NT2/D1 (cell line): ENCODE results near the gene KATNB1.
"Not testable (repeated sequence)": the region's sequence is repeated elsewhere in the genome, so short reads cannot be mapped to it uniquely, and the experiment has no call there.

Source experiments
- DNase-seq: peaks from one replicate; pipeline ENCODE4 v3.0.0-alpha.2; 2011; ENCODE audit warnings: low read depth, low spot score
- H3K27me3 ChIP-seq: 2 replicates; pipeline ENCODE4 v1.6.0; 2011; ENCODE audit warnings: mild to moderate bottlenecking; ENCODE audit not compliant: insufficient read length, insufficient read depth
- H3K36me3 ChIP-seq: 2 replicates; pipeline ENCODE4 v1.6.1; 2011; ENCODE audit warnings: mild to moderate bottlenecking, low read length, mixed read lengths; ENCODE audit not compliant: insufficient read depth, insufficient read length
- H3K4me1 ChIP-seq: 2 replicates; pipeline ENCODE4 v1.5.1; 2011; ENCODE audit not compliant: insufficient read depth, insufficient read length
- H3K4me3 ChIP-seq: 2 replicates; pipeline ENCODE4 v1.5.1; 2011; ENCODE audit warnings: low read depth; ENCODE audit not compliant: insufficient read length
- H3K9ac ChIP-seq: 2 replicates; pipeline ENCODE4 v1.6.0; 2011; ENCODE audit warnings: low read depth; ENCODE audit not compliant: insufficient read length
- H3K9me3 ChIP-seq: 2 replicates; pipeline ENCODE4 v1.5.1; 2011; ENCODE audit warnings: mild to moderate bottlenecking, low read length; ENCODE audit not compliant: insufficient read depth
- SUZ12 ChIP-seq: IDR thresholded peaks from 2 replicates; pipeline ENCODE4 v1.6.1; 2011; ENCODE audit not compliant: insufficient read length, insufficient read depth; ENCODE audit errors: extremely low read depth
- YY1 ChIP-seq: IDR thresholded peaks from 2 replicates; pipeline ENCODE4 v1.6.1; 2011; ENCODE audit not compliant: insufficient read length, insufficient read depth
- ZNF274 ChIP-seq: IDR thresholded peaks from 2 replicates; pipeline ENCODE4 v1.6.1; 2011; ENCODE audit warnings: mild to moderate bottlenecking, low read depth, low read length

The KATNB1 gene

DNA sequence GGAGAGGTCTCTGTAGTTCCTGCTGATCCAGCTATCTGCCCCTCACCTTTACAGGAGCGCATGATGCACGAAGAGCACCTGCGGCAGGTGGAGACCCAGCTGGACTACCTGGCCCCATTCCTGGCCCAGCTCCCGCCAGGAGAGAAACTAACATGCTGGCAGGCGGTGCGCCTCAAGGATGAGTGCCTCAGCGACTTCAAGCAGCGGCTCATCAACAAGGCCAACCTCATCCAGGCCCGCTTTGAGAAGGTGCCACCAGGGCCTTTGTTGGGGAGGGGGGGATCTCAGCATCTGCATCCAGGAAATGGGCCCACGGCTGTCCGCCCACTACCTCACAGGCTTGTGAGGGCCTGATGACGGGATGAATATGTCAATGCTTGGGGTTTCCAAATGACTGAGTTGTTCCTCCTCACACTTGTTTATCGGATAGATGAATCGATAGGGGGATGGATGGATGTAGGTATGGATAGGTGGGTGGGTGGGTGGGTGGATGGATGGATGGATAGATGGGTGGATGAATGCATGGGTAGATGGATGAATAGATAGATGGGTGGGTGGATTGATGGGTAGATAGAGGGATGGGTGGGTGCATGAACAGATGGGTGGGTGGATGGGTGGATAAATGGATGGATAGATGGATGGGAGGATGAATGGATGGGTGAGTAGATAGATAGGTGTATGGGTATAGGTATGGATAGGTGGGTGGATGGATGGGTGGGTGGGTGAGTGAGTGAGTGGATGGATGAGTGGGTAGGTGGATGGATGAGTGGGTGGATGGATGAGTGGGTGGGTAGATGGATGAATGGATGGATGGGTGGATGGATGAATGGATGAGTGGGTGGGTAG lies 7.0 kb upstream of the KATNB1 start:
- Histone ChIP-seq H3K4me3 (no peak overlapping the region), H3K9me3 (no peaks in the 10 kb centered on the region), H3K9ac (no peak overlapping the region), H3K4me1 (no peaks in the 10 kb centered on the region), H3K27me3 (no peaks in the 10 kb centered on the region), H3K36me3 (no peaks in the 10 kb centered on the region)
- DNase-seq = no peak
- no peak for TF ChIP-seq YY1
- TF ChIP-seq ZNF274 = no peak
- TF ChIP-seq SUZ12 = no peak

DNA sequence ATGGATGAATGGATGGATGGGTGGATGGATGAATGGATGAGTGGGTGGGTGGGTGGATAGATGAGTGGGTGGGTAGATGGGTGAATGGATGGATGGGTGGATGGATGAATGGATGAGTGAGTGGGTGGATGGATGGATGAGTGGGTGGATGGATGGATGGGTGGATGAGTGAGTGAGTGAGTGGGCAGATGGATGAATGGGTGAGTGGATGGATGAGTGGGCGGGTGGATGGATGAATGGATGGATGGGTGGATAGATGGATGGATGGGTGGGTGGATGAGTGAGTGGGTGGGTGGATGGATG lies 6.4 kb upstream of the KATNB1 start:
- H3K9ac ChIP-seq = no peak overlapping the region
- no peak for TF ChIP-seq SUZ12
- no peak for TF ChIP-seq YY1
- no peak for TF ChIP-seq ZNF274
- no peaks in the 10 kb centered on the region for H3K4me1 ChIP-seq
- no peaks in the 10 kb centered on the region for H3K36me3 ChIP-seq
- no peak for DNase-seq
- no peaks in the 10 kb centered on the region for H3K27me3 ChIP-seq
- H3K9me3 ChIP-seq = no peaks in the 10 kb centered on the region
- H3K4me3 ChIP-seq = no peak overlapping the region

DNA sequence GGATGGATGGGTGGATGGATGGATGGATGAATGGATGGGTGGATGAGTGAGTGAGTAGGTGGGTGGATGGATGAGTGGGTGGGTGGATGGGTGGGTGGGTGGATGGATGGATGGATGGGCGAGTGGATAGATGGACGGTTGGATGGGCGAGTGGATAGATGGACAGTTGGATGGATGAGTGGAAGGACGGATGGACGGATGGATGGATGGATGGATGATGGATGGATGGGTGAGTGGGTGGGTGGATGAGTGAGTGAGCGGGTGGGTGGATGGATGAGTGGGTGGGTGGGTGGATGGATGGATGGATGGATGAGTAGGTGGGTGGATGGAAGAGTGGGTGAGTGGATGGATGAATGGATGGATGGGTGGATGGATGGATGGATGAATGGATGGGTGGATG lies 5.7 kb upstream of the KATNB1 start:
- H3K4me1 ChIP-seq, DNase-seq, H3K9ac ChIP-seq: not testable (repeated sequence)

DNA sequence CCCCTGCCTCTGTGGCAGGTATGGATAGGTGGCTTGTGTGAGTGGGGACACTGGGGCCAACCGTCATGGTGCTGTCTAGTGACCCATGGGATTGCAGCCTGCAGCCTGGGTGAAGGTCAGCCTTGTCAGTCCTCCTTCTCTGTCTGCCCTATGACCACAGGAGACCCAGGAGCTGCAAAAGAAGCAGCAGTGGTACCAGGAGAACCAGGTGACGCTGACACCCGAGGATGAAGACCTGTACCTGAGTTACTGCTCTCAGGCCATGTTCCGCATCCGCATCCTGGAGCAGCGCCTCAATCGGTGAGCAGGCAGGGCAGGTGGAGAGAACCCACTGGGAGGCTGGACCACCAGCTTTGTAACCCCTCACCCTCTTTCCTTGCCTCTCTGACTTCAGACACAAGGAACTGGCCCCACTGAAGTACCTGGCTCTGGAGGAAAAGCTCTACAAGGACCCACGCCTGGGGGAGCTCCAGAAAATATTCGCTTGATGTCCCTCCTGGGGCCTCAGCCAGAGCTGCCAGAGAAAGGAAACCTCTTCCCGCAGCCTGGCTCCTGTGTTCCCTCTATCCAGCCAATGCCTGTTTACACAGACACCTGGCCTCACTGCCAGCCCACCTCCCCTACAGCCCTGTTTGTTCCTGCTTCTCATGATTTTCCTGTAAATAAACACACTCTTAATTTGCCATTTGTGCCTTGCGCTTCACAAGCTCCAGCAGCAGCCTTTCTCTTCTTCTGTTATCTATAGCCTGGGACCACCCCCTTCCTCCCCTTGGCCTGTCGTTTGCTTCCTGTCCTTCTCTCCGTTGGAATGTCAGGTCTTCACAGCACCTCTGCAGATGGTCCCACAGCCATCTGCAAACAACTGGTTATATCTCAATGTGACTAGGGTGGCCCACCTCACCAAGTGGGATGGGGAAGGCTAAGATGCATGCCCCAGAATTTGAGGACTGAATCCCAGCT lies 4.5 kb upstream of the KATNB1 start:
- TF ChIP-seq ZNF274 (no peak), YY1 (no peak), SUZ12 (no peak)
- no peak overlapping the region for H3K9ac ChIP-seq
- H3K4me3 ChIP-seq = no peak overlapping the region
- H3K36me3 ChIP-seq = no peaks in the 10 kb centered on the region
- DNase-seq = no peak
- no peaks in the 10 kb centered on the region for H3K4me1 ChIP-seq
- H3K27me3 ChIP-seq = no peaks in the 10 kb centered on the region
- no peaks in the 10 kb centered on the region for H3K9me3 ChIP-seq

More for the DNA sequence above, 5.7 kb upstream of the KATNB1 start:
- H3K9me3 ChIP-seq, H3K36me3 ChIP-seq, H3K4me3 ChIP-seq, H3K27me3 ChIP-seq: not testable (repeated sequence)

DNA sequence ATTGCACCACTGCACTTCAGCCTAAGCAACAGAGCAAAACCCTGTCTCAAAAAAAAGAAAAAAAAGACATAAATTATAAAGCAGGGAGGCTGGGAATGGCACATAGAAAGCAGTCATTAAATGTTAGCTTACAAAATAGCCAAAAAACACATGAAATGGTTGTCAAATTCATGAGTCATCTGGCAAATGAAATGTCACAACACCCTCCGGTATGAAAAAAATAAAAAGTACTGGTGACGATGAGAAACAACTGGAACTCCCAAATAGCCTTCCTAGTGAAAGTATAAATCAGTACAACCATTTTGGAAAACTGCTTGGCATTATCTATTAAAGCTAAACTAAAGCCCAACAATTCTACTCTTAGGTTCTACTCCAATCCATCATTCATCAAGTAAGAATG lies 3.5 kb upstream of the KATNB1 start:
- no peak for DNase-seq
- TF ChIP-seq YY1 = no peak
- TF ChIP-seq ZNF274 = no peak
- no peak for TF ChIP-seq SUZ12
- Histone ChIP-seq H3K9ac (no peak overlapping the region), H3K9me3 (no peaks in the 10 kb centered on the region), H3K4me3 (no peak overlapping the region), H3K27me3 (no peaks in the 10 kb centered on the region), H3K36me3 (peaks cover 1% of the 10 kb centered on the region), H3K4me1 (peaks cover 5% of the 10 kb centered on the region)

DNA sequence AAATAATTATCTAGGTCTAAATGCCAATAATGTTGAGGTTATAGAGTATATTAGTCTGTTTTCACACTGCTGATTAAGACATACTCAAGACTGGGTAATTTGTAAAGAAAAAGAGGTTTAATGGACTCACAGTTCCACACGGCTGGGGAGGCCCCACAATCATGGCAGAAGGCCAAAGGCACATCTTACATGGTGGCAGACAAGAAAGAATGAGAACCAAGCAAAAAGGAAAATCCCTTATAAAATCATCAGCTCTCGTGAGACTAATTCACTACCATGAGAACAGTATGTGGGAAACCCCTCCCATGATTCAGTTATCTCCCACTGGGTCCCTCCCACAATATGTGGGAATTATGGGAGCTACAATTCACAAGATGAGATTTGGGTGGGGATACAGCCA lies 2.9 kb upstream of the KATNB1 start:
- TF ChIP-seq YY1 (no peak), SUZ12 (no peak), ZNF274 (no peak)
- DNase-seq = no peak

DNA sequence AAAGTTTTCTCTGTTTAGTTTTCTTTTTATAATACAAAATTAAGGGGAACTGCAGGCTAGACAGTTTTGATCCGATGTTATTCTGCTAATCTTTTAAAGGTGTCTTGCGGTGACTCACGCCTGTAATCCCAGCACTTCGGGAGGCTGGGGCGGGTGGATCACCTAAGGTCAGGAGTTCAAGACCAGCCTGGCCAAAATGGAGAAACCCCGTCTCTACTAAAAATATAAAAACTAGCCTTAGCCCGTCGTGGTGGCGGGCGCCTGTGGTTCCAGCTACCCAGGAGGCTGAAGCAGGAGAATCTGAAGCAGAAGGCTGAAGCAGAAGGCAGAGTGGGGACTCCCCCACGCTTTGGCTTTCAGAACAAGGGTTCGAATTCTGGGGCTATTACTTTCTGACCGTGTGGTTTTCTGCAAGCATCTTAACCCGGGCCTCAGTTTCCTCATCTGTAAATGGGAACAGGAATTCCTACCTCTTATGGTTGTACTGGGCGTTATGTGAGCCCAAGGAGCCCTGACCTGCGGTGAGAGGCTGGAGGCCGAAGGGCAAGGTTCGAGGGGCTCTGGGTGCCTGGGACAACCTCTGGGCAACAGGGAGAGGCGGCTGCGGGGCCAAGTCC lies 1.2 kb upstream of the KATNB1 start:
- Histone ChIP-seq H3K9me3 (no peaks in the 10 kb centered on the region), H3K4me1 (peaks cover 6% of the 10 kb centered on the region), H3K36me3 (peaks cover 20% of the 10 kb centered on the region), H3K4me3 (peak overlapping the region; percentile 92), H3K9ac (peak overlapping the region; percentile 98), H3K27me3 (no peaks in the 10 kb centered on the region)
- TF ChIP-seq ZNF274 (no peak), SUZ12 (no peak), YY1 (no peak)
- no peak for DNase-seq

More for the DNA sequence above, 2.9 kb upstream of the KATNB1 start:
- Histone ChIP-seq H3K9ac (no peak overlapping the region), H3K9me3 (no peaks in the 10 kb centered on the region), H3K36me3 (peaks cover 8% of the 10 kb centered on the region), H3K27me3 (no peaks in the 10 kb centered on the region), H3K4me3 (no peak overlapping the region), H3K4me1 (peaks cover 6% of the 10 kb centered on the region)
